GM12878 (cell line): Measurements from ENCODE around the gene ILRUN. TPM values are rescaled to one million over a fixed set of nuclear protein-coding genes. Genes with fewer than 3 reads are reported as not detected.

Experiments used
- ATAC-seq: fragments of 200-7000 bp; cut with Tn5 transposase; 3 replicates; pipeline ENCODE4 v1.9.1; 2020; ENCODE audit warnings: mild to moderate bottlenecking, moderate library complexity
- BruUV-seq: library from RNA; stranded (reverse); fragments of 400-500 nt; replicated peaks from 2 replicates; lab custom pipeline; 2021; lab: Mats Ljungman, UMichigan
- CTCF ChIA-PET: fragments of 300-600 bp; sonication (Branson Sonifier 250); formaldehyde crosslinking; extraction: SDS; loops from one replicate; lab custom pipeline; 2021; ENCODE audit warnings: inconsistent platforms; lab: Yijun Ruan, JAX
- POLR2A ChIA-PET: fragments of 350-600 bp; formaldehyde crosslinking; extraction: SDS; loops from one replicate; lab custom pipeline; 2021; ENCODE audit warnings: inconsistent platforms; lab: Charles Lee
- RAD21 ChIA-PET: fragments of 300-600 bp; sonication (Branson Sonifier 250); formaldehyde crosslinking; loops from one replicate; lab custom pipeline; 2023; ENCODE audit warnings: antibody characterized with exemption; ENCODE audit not compliant: unreplicated experiment; lab: Charles Lee
- SMC1A ChIA-PET: fragments of 300-600 bp; sonication (Branson Sonifier 250); formaldehyde crosslinking; loops from one replicate; lab custom pipeline; 2023; ENCODE audit not compliant: unreplicated experiment, uncharacterized antibody; lab: Charles Lee
- DNase-seq: peaks from one replicate; pipeline ENCODE4 v3.0.0-alpha.2; 2011; ENCODE audit warnings: low read depth, low spot score
- FAIRE-seq: peaks from 3 replicates; lab custom pipeline; 2011; peaks lifted over from hg19 to GRCh38; lab: Jason Lieb, UNC
- H2AFZ ChIP-seq: 2 replicates; pipeline ENCODE4 v1.6.0; 2011; ENCODE audit warnings: low read depth, low read length, control low read depth; ENCODE audit not compliant: control insufficient read depth
- H3K27ac ChIP-seq: 2 replicates; pipeline ENCODE4 v1.5.1; 2011; ENCODE audit warnings: control low read depth; ENCODE audit not compliant: control insufficient read depth, insufficient read depth
- H3K27me3 ChIP-seq, 2 experiments: replicated peaks in 1 of 2; 2 replicates each; pipeline versions ENCODE4 v1.6.0 to v1.6.1; 2011; ENCODE audit warnings: low read length in 1 of 2; ENCODE audit not compliant: control insufficient read depth in 2 of 2, insufficient read depth in 2 of 2
- H3K36me3 ChIP-seq, 2 experiments: 2 replicates each; pipeline ENCODE4 v1.5.1; 2011; ENCODE audit warnings: low read length in 1 of 2; ENCODE audit not compliant: control insufficient read depth in 2 of 2, insufficient read depth in 2 of 2
- H3K4me1 ChIP-seq: 2 replicates; pipeline ENCODE4 v1.6.1; 2011; ENCODE audit warnings: mild to moderate bottlenecking, low read length, moderate library complexity, mixed read lengths; ENCODE audit not compliant: control insufficient read depth, insufficient read depth
- H3K4me2 ChIP-seq: 2 replicates; pipeline ENCODE4 v1.6.0; 2011; ENCODE audit warnings: control low read depth; ENCODE audit not compliant: control insufficient read depth, insufficient read depth
- H3K4me3 ChIP-seq: fragments of 200-600 bp; sonication (generic); 2 replicates; pipeline ENCODE4 v1.5.1; 2016
- H3K79me2 ChIP-seq: 2 replicates; pipeline ENCODE4 v1.6.0; 2011; ENCODE audit warnings: low read length; ENCODE audit not compliant: control insufficient read depth, insufficient read depth
- H3K9ac ChIP-seq: 2 replicates; pipeline ENCODE4 v1.8.0; 2011; ENCODE audit warnings: low read length, control low read depth, mixed read lengths; ENCODE audit not compliant: control insufficient read depth, insufficient read depth
- H3K9me3 ChIP-seq: replicated peaks from 3 replicates; pipeline ENCODE4 v1.5.1; 2011; ENCODE audit warnings: mild to moderate bottlenecking, low read length; ENCODE audit not compliant: control insufficient read depth, insufficient read depth
- H4K20me1 ChIP-seq: 2 replicates; pipeline ENCODE4 v1.6.0; 2011; ENCODE audit not compliant: control insufficient read depth, insufficient read depth
- BCL3 ChIP-seq: IDR thresholded peaks from 2 replicates; pipeline ENCODE4 v1.6.1; 2011; ENCODE audit warnings: borderline replicate concordance, low read depth, mild to moderate bottlenecking, moderate library complexity, low read length; ENCODE audit not compliant: insufficient read depth, poor library complexity, severe bottlenecking
- BHLHE40 ChIP-seq, 2 experiments: fragments of 450-650 bp in 1 of 2; IDR thresholded peaks; 2 replicates each; pipeline ENCODE4 v1.6.1; 2011 to 2017; ENCODE audit warnings: low read depth in 2 of 2, borderline replicate concordance in 1 of 2, improper control_type of control experiment in 1 of 2, low read length in 1 of 2, mild to moderate bottlenecking in 1 of 2
- CREM ChIP-seq: IDR thresholded peaks from 2 replicates; pipeline ENCODE4 v1.6.1; 2014; ENCODE audit warnings: antibody characterized with exemption, low read depth
- FOXK2 ChIP-seq: fragments of 450-650 bp; IDR thresholded peaks from 2 replicates; pipeline ENCODE4 v1.6.1; 2017; ENCODE audit warnings: mild to moderate bottlenecking, moderate library complexity
- IRF4 ChIP-seq: IDR thresholded peaks from 2 replicates; pipeline ENCODE4 v1.6.1; 2011; ENCODE audit warnings: low read depth, low read length
- KDM1A ChIP-seq: fragments of 200-600 bp; sonication (generic); IDR thresholded peaks from 2 replicates; pipeline ENCODE4 v1.6.1; 2016; ENCODE audit warnings: borderline replicate concordance
- NFYB ChIP-seq: IDR thresholded peaks from 2 replicates; pipeline ENCODE4 v1.6.1; 2011; ENCODE audit warnings: low read depth, mild to moderate bottlenecking, low read length, improper control_type of control experiment, moderate library complexity; ENCODE audit not compliant: insufficient read depth
- NR2C2 ChIP-seq: IDR thresholded peaks from 2 replicates; pipeline ENCODE4 v1.6.1; 2011; ENCODE audit warnings: borderline replicate concordance, low read depth; ENCODE audit not compliant: control insufficient read depth, insufficient read length
- NR2F1 ChIP-seq: fragments of 450-650 bp; conservative IDR thresholded peaks from 2 replicates; pipeline ENCODE4 v1.6.1; 2017; ENCODE audit warnings: mild to moderate bottlenecking
- RAD21 ChIP-seq: IDR thresholded peaks from 2 replicates; pipeline ENCODE4 v1.6.1; 2011; ENCODE audit warnings: mild to moderate bottlenecking, low read depth, low read length, moderate library complexity; ENCODE audit not compliant: insufficient read depth
- RBBP5 ChIP-seq: fragments of 200-600 bp; sonication (generic); conservative IDR thresholded peaks from 2 replicates; pipeline ENCODE4 v1.6.1; 2016
- SRF ChIP-seq, 2 experiments: IDR thresholded peaks; 2 replicates each; pipeline ENCODE4 v1.6.1; 2011; ENCODE audit warnings: low read depth in 2 of 2, low read length in 2 of 2, mild to moderate bottlenecking in 1 of 2, moderate library complexity in 1 of 2
- STAT3 ChIP-seq: IDR thresholded peaks from 2 replicates; pipeline ENCODE4 v1.6.1; 2011; ENCODE audit warnings: low read depth, low read length, improper control_type of control experiment
- TBL1XR1 ChIP-seq: IDR thresholded peaks from 2 replicates; pipeline ENCODE4 v1.6.1; 2012; ENCODE audit warnings: low read depth, low read length, improper control_type of control experiment
- WGBS: methylation state at CpG from one replicate; pipeline ENCODE4 v1.1.6; 2016; ENCODE audit warnings: low lambda C conversion rate; ENCODE audit not compliant: insufficient replicate concordance, insufficient coverage; ENCODE audit errors: missing lambda C conversion rate; 5-methylcytosine and 5-hydroxymethylcytosine counted together
- in situ Hi-C: fragments of 300-500 bp; cut with MboI; formaldehyde crosslinking; loops from 9 replicates; pipeline ENCODE4 v1.14.3; 2018; ENCODE audit warnings: mixed read lengths
- intact Hi-C: fragments of 100-400 bp; cut with micrococcal nuclease; formaldehyde crosslinking; loops from one replicate; pipeline ENCODE4 v1.14.2; 2022; ENCODE audit not compliant: unreplicated experiment
- polyA plus RNA-seq, 11 experiments: library from polyadenylated mRNA; depleted of rRNA in 4 of 11; unstranded in 6 of 11; stranded (reverse) in 5 of 11; fragments of >200 nt; fragmentation: Nextera tagmentation in 4 of 11; fragmentation: Illumina TruSeq in 1 of 11; extraction: Ambion mirVana in 4 of 11; extraction: Trizol in 1 of 11; gene quantifications; 1 replicate in 1 of 11; 2 replicates in 10 of 11; pipeline versions ENCODE4 v1.2.1 to v1.2.3, GENCODE V29; 2011 to 2016; ENCODE audit warnings: inconsistent platforms in 2 of 11, missing spikeins in 2 of 11, low read depth in 1 of 11
- total RNA-seq, 4 experiments: library from RNA; depleted of rRNA in 3 of 4; stranded (reverse); fragments of >200 nt in 3 of 4; fragmentation: Illumina TruSeq in 1 of 4; extraction: Trizol in 1 of 4; gene quantifications; 2 replicates each; pipeline versions ENCODE4 v1.2.1 to v1.2.3, GENCODE V29; 2013 to 2021
- TF ChIP-seq, protein P1 (sequence below): IDR thresholded peaks from 2 replicates; pipeline ENCODE4 v1.6.1; 2012; ENCODE audit warnings: low read length, inconsistent platforms
- TF ChIP-seq, protein P2 (sequence below): fragments of 150-350 bp; IDR thresholded peaks from 2 replicates; pipeline ENCODE4 v1.6.1; 2016; ENCODE audit warnings: low read depth, low read length

Gene ILRUN
- total and polyA plus RNA-seq, 10 of the 15 experiments (the other 5 are each of a cell fraction or from before 2014, with no cell fraction given): 21.0 to 114 (median 48.9) TPM

- TF ChIP-seq, protein P1, sequence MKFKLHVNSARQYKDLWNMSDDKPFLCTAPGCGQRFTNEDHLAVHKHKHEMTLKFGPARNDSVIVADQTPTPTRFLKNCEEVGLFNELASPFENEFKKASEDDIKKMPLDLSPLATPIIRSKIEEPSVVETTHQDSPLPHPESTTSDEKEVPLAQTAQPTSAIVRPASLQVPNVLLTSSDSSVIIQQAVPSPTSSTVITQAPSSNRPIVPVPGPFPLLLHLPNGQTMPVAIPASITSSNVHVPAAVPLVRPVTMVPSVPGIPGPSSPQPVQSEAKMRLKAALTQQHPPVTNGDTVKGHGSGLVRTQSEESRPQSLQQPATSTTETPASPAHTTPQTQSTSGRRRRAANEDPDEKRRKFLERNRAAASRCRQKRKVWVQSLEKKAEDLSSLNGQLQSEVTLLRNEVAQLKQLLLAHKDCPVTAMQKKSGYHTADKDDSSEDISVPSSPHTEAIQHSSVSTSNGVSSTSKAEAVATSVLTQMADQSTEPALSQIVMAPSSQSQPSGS: no peak
- TF ChIP-seq NR2C2: no peak
- TF ChIP-seq RBBP5: no peak
- TF ChIP-seq, protein P2, sequence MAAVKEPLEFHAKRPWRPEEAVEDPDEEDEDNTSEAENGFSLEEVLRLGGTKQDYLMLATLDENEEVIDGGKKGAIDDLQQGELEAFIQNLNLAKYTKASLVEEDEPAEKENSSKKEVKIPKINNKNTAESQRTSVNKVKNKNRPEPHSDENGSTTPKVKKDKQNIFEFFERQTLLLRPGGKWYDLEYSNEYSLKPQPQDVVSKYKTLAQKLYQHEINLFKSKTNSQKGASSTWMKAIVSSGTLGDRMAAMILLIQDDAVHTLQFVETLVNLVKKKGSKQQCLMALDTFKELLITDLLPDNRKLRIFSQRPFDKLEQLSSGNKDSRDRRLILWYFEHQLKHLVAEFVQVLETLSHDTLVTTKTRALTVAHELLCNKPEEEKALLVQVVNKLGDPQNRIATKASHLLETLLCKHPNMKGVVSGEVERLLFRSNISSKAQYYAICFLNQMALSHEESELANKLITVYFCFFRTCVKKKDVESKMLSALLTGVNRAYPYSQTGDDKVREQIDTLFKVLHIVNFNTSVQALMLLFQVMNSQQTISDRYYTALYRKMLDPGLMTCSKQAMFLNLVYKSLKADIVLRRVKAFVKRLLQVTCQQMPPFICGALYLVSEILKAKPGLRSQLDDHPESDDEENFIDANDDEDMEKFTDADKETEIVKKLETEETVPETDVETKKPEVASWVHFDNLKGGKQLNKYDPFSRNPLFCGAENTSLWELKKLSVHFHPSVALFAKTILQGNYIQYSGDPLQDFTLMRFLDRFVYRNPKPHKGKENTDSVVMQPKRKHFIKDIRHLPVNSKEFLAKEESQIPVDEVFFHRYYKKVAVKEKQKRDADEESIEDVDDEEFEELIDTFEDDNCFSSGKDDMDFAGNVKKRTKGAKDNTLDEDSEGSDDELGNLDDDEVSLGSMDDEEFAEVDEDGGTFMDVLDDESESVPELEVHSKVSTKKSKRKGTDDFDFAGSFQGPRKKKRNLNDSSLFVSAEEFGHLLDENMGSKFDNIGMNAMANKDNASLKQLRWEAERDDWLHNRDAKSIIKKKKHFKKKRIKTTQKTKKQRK: no peak
- TF ChIP-seq CREM: no peak
- no peak for TF ChIP-seq TBL1XR1
Measured at GRCh38 chr6:34657037-34657306, 39.6 kb downstream of the ILRUN start (continued).

DNA sequence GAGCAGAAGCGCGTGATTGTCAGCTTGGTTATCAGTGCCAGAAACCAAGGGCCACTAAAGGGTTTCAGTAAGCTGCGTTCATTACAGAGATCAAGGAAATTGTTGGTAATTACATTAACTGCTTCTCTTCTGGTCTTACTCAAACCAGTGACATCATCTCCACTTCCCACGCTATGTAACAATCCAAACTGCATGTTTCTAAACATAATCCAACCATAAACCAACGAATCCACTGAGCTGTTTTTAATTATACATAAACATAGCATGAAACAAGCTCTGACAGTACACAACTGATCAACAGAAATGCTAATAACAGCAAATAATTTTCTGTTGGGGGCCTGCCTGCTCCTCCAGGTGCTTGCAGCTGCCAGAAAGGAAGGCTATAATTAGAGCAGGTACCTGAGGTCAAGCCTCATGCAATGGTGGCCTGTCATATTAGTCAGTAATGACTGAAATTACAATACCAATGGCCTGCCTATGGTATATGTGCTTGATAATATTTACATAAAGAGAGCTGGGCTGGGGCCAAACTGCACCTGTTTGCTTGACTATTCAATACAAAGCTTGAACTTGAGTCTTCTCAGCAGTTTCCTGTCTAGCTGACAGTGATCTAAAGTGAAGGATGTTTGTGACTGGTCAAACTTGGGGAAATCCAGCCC lies 40.1 kb downstream of the ILRUN start:
- in situ Hi-C loops (loop anchor here (25.0 kb wide), 2 partner anchors 1594 to 1694 kb away; partner anchors contain the start of genes BRD2, HLA-DMA and HLA-DPA1), intact Hi-C loops (loop anchor here (1.0 to 10.0 kb wide), 3 partner anchors 17 to 228 kb away; partner anchors contain the start of genes ANKS1A and TAF11)
- SMC1A ChIA-PET: interaction anchor here (0.6 to 6.9 kb wide), 23 partner anchors 9 to 584 kb away, joined by 3 to 251 read pairs (median 6); partner anchors contain the start of genes BLTP3A, ILRUN and SNRPC
- BruUV-seq: no TSS peak
- H3K27ac ChIP-seq: peak overlapping the region; percentile 100
- RAD21 ChIA-PET: interaction anchor here (0.8 to 6.8 kb wide), 19 partner anchors 8 to 197 kb away, joined by 3 to 239 read pairs (median 6); partner anchors contain the start of genes BLTP3A, ILRUN and SNRPC
- no peak overlapping the region for H2AFZ ChIP-seq
- WGBS: 0% methylated on average over 5 of the region's 5 CpGs
- DNase-seq: peak; percentile 97
- H3K9ac ChIP-seq: peak overlapping the region; percentile 83
- POLR2A ChIA-PET: interaction anchor here (0.6 to 14.9 kb wide), 15 partner anchors 9 to 1749 kb away, joined by 3 to 329 read pairs (median 6); partner anchors contain the start of genes BLTP3A, HMGA1 and ILRUN
- H3K9me3 ChIP-seq: peaks cover 2% of the 10 kb centered on the region; the same call in 2 of the 3 replicates
- H3K36me3 ChIP-seq: peaks cover 6 to 13% of the 10 kb centered on the region in 2 experiments
- H3K4me1 ChIP-seq: peaks cover 60% of the 10 kb centered on the region
- H3K79me2 ChIP-seq: peaks cover 85% of the 10 kb centered on the region
- CTCF ChIA-PET: interaction anchor here (0.9 to 5.6 kb wide), 12 partner anchors 8 to 196 kb away, joined by 3 to 131 read pairs (median 4); partner anchors contain the start of genes ILRUN and SNRPC
- H3K4me2 ChIP-seq: peak overlapping the region; percentile 100
- H3K4me3 ChIP-seq: peak overlapping the region; percentile 58; the same call in 1 of the 2 replicates
- peak; percentile 88 for FAIRE-seq
- H4K20me1 ChIP-seq: no peaks in the 10 kb centered on the region
- peak; percentile 89 for ATAC-seq
- no peaks in the 10 kb centered on the region for H3K27me3 ChIP-seq
- peak; percentile 62 to 73 for TF ChIP-seq BHLHE40 (IDR thresholded peaks at IDR 0.05; ENCODE audit: borderline replicate concordance in 1 of 2, low read depth in 2 of 2, low read length in 1 of 2)
- TF ChIP-seq FOXK2: no peak
- peak; percentile 95 for TF ChIP-seq STAT3
- peak; percentile 91 for TF ChIP-seq BCL3
- TF ChIP-seq SRF (IDR thresholded peaks at IDR 0.05; ENCODE audit: low read depth in 2 of 2, low read length in 2 of 2): peak in 1 of 2 experiments; percentile 58; a peak in 2 of 4 replicates
- peak; percentile 19; the same call in 1 of the 2 replicates for TF ChIP-seq RAD21
- peak; percentile 51 for TF ChIP-seq NFYB
- TF ChIP-seq KDM1A: no peak
- TF ChIP-seq NR2F1: peak; percentile 97
- TF ChIP-seq IRF4: peak; percentile 73; the same call in 1 of the 2 replicates
